IPS-20b (cell line): ENCODE measurements around the gene CCDC66.
"Not testable (repeated sequence)": the region's sequence is repeated elsewhere in the genome, so short reads cannot be mapped to it uniquely, and the experiment has no call there.

ENCODE experiments used
- H3K27ac ChIP-seq: one replicate; pipeline ENCODE4 v1.5.1; 2013; ENCODE audit warnings: low read length
- H3K27me3 ChIP-seq: 2 replicates; pipeline ENCODE4 v1.6.1; 2013; ENCODE audit warnings: mild to moderate bottlenecking, low read length, inconsistent platforms; ENCODE audit not compliant: insufficient read depth
- H3K36me3 ChIP-seq: 2 replicates; pipeline ENCODE4 v1.6.1; 2013; ENCODE audit warnings: low read depth, mild to moderate bottlenecking, inconsistent platforms, low read length, moderate library complexity; ENCODE audit not compliant: insufficient read depth
- H3K4me1 ChIP-seq: 2 replicates; pipeline ENCODE4 v1.6.1; 2013; ENCODE audit warnings: mild to moderate bottlenecking, control low read depth, inconsistent platforms, low read length, moderate library complexity; ENCODE audit not compliant: insufficient read depth
- H3K4me3 ChIP-seq: 2 replicates; pipeline ENCODE4 v1.5.1; 2013; ENCODE audit warnings: mild to moderate bottlenecking, low read length, inconsistent platforms
- H3K9ac ChIP-seq: 2 replicates; pipeline ENCODE4 v1.6.1; 2013; ENCODE audit warnings: low read depth, mild to moderate bottlenecking, inconsistent platforms, low read length, moderate library complexity
- H3K9me3 ChIP-seq: 2 replicates; pipeline ENCODE4 v1.6.1; 2013; ENCODE audit warnings: mild to moderate bottlenecking, low read depth, low read length, inconsistent platforms; ENCODE audit not compliant: insufficient read depth

The CCDC66 gene

DNA sequence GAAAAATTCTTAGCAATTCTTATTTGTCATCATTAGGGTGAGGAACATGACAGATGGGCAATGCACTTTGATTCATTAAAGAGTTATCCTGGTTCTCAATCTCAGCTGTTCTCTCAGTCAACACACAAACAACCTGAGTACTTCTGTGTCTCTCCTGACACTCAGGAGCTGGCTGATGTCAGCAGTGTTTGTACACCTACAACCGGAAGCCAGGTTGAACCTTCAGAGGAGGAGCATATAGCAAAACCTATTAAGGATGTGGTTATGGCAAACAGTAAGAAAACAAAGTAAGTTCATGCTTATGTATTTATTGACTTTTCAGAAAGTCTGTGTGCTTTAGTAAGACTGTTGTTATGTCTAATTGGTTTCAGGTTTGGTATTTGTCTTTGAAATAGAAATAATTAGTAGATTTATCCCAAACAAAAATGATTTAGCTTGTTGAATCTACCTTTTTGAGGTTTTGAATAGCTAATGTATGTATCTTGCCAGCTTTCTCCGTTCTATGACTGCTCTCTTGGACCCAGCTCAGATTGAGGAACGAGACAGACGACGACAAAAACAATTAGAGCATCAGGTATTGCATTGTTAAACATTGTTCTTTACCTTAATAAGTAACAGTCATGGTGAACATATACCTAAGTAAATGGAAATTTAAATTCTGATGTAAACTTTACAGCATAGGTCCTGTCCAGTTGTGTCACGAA, 36.6 kb downstream of the CCDC66 start:
- H3K36me3 ChIP-seq = peaks cover 37% of the 10 kb centered on the region
- no peaks in the 10 kb centered on the region for H3K9me3 ChIP-seq
- no peaks in the 10 kb centered on the region for H3K27me3 ChIP-seq
- H3K27ac ChIP-seq = no peak overlapping the region
- H3K9ac ChIP-seq = no peak overlapping the region
- H3K4me1 ChIP-seq = peaks cover 8% of the 10 kb centered on the region
- H3K4me3 ChIP-seq = no peak overlapping the region

DNA sequence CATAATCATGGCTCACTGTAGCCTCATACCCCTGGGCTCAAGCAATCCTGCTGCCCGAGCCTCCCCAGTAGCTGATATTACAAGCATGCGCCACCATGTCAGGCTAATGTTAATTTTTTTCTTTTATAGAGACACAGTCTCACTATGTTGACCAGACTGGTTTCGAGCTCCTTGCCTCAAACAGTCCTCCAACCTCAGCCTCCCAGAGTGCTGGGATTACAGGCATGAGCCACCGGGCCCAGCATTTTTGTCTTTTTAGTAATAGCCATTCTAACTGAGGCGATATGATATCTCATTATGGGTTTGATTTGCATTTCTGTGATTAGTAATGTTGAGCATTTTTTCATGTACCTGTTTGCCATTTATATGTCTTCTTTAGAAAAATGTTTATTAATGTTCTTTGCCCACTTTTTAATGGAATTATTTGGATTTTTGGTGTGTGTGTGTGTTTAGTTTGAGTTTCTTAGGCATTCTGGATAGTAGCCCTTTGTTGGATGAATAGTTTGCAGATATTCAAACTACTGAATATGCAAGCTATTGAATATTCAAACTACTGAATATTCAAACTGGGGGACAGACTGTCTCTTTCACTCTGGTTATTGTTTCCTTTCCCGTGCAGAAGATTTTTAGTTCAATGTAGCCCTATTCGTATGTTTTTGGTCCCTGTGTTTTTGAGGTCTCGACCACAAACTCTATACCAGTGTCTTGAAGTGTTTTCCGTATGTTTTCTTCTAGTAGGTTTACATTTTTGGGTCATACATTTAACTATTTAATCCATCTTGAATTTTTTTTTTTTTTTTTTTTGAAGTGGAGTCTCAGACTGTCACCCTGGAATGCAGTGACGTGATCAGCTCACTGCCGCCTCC, 39.2 kb downstream of the CCDC66 start:
- Histone ChIP-seq H3K9me3 (no peaks in the 10 kb centered on the region), H3K9ac (no peak overlapping the region), H3K36me3 (peaks cover 45% of the 10 kb centered on the region), H3K27ac (no peak overlapping the region), H3K27me3 (no peaks in the 10 kb centered on the region), H3K4me1 (no peaks in the 10 kb centered on the region), H3K4me3 (no peak overlapping the region)

- H3K27ac ChIP-seq, H3K4me3 ChIP-seq, H3K9ac ChIP-seq, H3K27me3 ChIP-seq, H3K9me3 ChIP-seq: not testable (repeated sequence)
- H3K36me3 ChIP-seq = peaks cover 23% of the 10 kb centered on the region
- H3K4me1 ChIP-seq = peaks cover 10% of the 10 kb centered on the region; the same call in 1 of the 2 replicates
Observed at GRCh38 chr3:56608479-56608878, 51.5 kb downstream of the CCDC66 start.

GRCh38 chr3:56610669-56611335, 53.8 kb downstream of the CCDC66 start:
- Histone ChIP-seq H3K9ac (no peak overlapping the region), H3K4me3 (no peak overlapping the region), H3K4me1 (peaks cover 10% of the 10 kb centered on the region; the same call in 1 of the 2 replicates), H3K9me3 (no peaks in the 10 kb centered on the region), H3K27me3 (no peaks in the 10 kb centered on the region), H3K36me3 (peaks cover 37% of the 10 kb centered on the region), H3K27ac (no peak overlapping the region)

DNA sequence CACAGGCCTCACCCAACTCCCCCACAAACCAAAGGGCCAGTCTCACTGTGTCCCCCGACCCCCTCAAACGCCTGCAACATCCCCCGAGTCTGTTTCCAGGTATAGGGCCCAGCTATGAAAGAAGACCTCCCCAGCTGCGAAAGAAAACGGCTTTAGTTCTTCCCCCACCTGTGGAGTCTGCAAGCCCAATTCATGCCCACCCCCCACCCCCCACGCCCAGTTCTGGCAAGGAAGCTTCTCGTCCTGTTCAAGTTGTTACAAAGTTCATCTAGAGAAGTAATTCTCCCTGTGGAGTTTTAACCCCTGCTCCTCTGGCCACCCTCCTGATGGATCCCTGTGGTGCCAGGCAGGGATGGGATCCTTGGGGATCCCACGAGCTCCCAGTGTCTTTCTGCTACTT, 54.4 kb downstream of the CCDC66 start:
- H3K4me3 ChIP-seq = no peak overlapping the region
- no peak overlapping the region for H3K27ac ChIP-seq
- H3K9me3 ChIP-seq = no peaks in the 10 kb centered on the region
- H3K9ac ChIP-seq = no peak overlapping the region
- no peaks in the 10 kb centered on the region for H3K27me3 ChIP-seq
- peaks cover 37% of the 10 kb centered on the region for H3K36me3 ChIP-seq
- H3K4me1 ChIP-seq = peaks cover 10% of the 10 kb centered on the region; the same call in 1 of the 2 replicates

GRCh38 chr3:56612146-56612545, 55.2 kb downstream of the CCDC66 start:
- Histone ChIP-seq H3K27me3 (no peaks in the 10 kb centered on the region), H3K27ac (no peak overlapping the region), H3K36me3 (peaks cover 44% of the 10 kb centered on the region), H3K9ac (no peak overlapping the region), H3K4me1 (peaks cover 10% of the 10 kb centered on the region; the same call in 1 of the 2 replicates), H3K9me3 (no peaks in the 10 kb centered on the region), H3K4me3 (no peak overlapping the region)

DNA sequence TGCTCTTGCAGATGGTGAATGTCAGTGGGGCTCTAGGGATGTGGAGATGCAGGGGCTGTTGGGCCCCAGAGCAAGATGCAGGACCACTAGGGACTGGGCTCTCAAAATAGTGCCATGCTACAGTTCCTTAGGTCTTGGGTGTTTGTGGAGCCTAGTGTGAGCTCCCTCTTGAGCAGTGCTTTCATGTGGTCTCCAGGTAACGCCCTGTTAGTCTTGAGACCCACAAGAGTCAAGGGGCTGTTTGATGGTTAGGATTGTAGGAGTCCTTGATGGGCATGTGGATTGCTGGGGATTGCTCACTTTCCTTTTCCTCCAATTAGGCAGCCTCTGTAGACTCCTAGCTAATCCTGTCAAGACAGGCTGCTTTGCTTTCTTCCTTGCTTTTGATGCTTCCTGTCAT, 56.0 kb downstream of the CCDC66 start:
- H3K27me3 ChIP-seq = no peaks in the 10 kb centered on the region
- no peak overlapping the region for H3K27ac ChIP-seq
- peaks cover 52% of the 10 kb centered on the region for H3K36me3 ChIP-seq
- no peaks in the 10 kb centered on the region for H3K9me3 ChIP-seq
- H3K4me1 ChIP-seq = peaks cover 10% of the 10 kb centered on the region; the same call in 1 of the 2 replicates
- no peak overlapping the region for H3K9ac ChIP-seq
- no peak overlapping the region for H3K4me3 ChIP-seq

DNA sequence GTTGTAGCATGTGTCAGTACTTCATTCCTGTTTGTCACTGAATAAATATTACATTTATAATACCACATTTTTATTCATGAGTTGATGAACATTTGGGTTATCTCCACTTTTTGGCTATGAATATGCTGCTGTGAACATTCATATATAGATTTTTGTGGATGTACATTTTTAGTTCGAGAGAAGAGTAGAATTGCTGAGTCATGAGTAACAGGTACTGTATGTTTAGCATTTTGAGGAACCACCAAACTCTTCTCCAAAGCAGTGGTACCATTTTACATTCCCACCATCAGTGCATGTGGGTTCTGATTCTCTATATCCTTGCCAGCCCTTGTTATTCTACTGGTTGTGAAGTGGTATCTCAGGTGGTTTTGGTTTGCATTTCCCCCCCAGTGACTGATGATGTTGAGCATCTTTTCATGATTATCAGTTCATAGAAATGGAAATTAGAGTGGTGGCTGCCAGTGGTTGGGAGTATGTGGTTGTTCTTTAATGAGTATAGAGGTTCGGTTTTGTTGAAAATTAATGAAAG, 59.6 kb downstream of the CCDC66 start:
- no peak overlapping the region for H3K4me3 ChIP-seq
- no peaks in the 10 kb centered on the region for H3K4me1 ChIP-seq
- H3K36me3 ChIP-seq = peaks cover 87% of the 10 kb centered on the region
- H3K9me3 ChIP-seq = no peaks in the 10 kb centered on the region
- H3K9ac ChIP-seq = no peak overlapping the region
- H3K27ac ChIP-seq = no peak overlapping the region
- no peaks in the 10 kb centered on the region for H3K27me3 ChIP-seq

- Histone ChIP-seq H3K27me3 (no peaks in the 10 kb centered on the region), H3K4me1 (no peaks in the 10 kb centered on the region), H3K36me3 (peaks cover 98% of the 10 kb centered on the region), H3K9me3 (no peaks in the 10 kb centered on the region), H3K9ac (no peak overlapping the region), H3K27ac (no peak overlapping the region), H3K4me3 (no peak overlapping the region)
Observed at GRCh38 chr3:56620371-56620770, 63.4 kb downstream of the CCDC66 start.

DNA sequence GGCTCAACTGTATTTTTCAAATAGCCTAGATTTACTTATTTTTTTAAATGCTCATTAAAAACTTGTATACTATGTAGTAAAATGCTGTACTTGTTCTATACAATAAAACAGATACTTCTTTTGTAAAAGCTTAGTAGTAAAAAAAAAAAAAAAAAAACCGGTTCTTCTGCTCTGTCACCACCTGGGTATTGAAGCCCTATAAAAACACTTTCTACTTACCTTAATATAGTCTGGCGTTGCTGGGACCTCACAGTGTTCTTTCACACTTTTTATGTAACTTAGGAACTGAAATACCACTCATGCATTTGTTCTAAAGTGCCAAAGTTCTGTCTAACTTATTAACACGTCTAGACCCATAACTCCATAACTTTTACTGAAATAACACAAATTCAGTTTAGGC, 64.7 kb downstream of the CCDC66 start:
- Histone ChIP-seq H3K27ac (no peak overlapping the region), H3K36me3 (peaks cover 98% of the 10 kb centered on the region)

GRCh38 chr3:56622381-56622780, 65.4 kb downstream of the CCDC66 start:
- Histone ChIP-seq H3K4me1 (no peaks in the 10 kb centered on the region), H3K27me3 (no peaks in the 10 kb centered on the region), H3K27ac (no peak overlapping the region), H3K36me3 (peaks cover 98% of the 10 kb centered on the region), H3K9me3 (no peaks in the 10 kb centered on the region), H3K9ac (no peak overlapping the region), H3K4me3 (no peak overlapping the region)

More for the DNA sequence above, 64.7 kb downstream of the CCDC66 start:
- Histone ChIP-seq H3K4me3 (no peak overlapping the region), H3K9me3 (no peaks in the 10 kb centered on the region), H3K4me1 (no peaks in the 10 kb centered on the region), H3K27me3 (no peaks in the 10 kb centered on the region), H3K9ac (no peak overlapping the region)
